Coronary artery (tissue), 2 donors: ENCODE data around the gene TBL1X.

Experiments
- DNase-seq: peaks from one replicate; pipeline ENCODE4 v3.0.0-alpha.2; 2017; ENCODE audit warnings: low spot score
- H3K27ac ChIP-seq, 2 donors: fragments of 200-600 bp; sonication (generic); one replicate each; pipeline ENCODE4 v1.5.1; 2016 to 2019
- H3K4me3 ChIP-seq: fragments of 200-600 bp; sonication (generic); 2 replicates; pipeline ENCODE4 v1.5.1; 2016; ENCODE audit warnings: mild to moderate bottlenecking, moderate library complexity
- TF ChIP-seq, protein P1 (sequence below): fragments of 200-600 bp; sonication (generic); IDR thresholded peaks from one replicate; pipeline ENCODE4 v1.5.1; 2019; ENCODE audit warnings: antibody characterized with exemption

The TBL1X gene

DNA sequence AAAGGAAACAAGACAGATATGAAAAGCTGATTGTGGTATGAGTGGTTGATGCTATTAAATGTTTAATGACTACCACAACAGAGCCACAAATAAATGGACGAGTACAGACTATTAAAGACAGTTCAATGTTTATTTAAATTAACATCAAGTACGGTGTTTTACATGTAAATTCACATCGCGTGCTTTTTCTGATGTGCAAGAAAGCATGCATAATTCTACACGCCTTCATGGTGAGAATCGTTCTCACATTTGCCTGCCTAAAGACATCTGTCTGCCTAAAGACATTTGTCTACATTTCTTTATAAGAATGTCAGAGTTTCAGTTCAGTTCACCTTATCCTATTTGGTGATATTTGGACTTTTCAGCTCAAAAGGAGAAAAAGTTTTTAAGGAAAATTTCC lies 308.1 kb downstream of the TBL1X start:
- no peak for DNase-seq
- Histone ChIP-seq H3K4me3 (no peak overlapping the region), H3K27ac (no peak overlapping the region)
- TF ChIP-seq, protein P1, sequence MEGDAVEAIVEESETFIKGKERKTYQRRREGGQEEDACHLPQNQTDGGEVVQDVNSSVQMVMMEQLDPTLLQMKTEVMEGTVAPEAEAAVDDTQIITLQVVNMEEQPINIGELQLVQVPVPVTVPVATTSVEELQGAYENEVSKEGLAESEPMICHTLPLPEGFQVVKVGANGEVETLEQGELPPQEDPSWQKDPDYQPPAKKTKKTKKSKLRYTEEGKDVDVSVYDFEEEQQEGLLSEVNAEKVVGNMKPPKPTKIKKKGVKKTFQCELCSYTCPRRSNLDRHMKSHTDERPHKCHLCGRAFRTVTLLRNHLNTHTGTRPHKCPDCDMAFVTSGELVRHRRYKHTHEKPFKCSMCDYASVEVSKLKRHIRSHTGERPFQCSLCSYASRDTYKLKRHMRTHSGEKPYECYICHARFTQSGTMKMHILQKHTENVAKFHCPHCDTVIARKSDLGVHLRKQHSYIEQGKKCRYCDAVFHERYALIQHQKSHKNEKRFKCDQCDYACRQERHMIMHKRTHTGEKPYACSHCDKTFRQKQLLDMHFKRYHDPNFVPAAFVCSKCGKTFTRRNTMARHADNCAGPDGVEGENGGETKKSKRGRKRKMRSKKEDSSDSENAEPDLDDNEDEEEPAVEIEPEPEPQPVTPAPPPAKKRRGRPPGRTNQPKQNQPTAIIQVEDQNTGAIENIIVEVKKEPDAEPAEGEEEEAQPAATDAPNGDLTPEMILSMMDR = no peak

DNA sequence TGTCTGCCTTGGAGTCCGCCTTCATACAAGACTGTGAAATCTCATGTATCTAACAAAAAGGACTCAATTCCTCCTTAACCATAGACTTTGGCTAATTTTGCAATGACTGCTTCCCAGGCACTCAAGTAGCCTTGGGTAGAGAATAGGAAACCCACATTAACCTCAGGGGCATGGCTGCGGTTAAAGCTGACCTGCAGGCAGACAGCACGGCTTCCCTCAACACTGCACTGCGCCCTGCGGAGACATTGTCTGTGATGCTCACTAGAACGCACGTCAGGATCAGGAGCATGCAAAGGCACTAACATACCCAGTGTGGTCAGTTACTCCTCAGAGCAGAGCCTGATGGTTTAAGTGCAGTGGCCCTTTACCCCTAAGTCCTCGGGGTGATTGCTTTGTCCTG lies 311.1 kb downstream of the TBL1X start:
- no peak overlapping the region for H3K4me3 ChIP-seq
- no peak overlapping the region for H3K27ac ChIP-seq
- TF ChIP-seq, protein P1 = no peak
- no peak for DNase-seq

DNA sequence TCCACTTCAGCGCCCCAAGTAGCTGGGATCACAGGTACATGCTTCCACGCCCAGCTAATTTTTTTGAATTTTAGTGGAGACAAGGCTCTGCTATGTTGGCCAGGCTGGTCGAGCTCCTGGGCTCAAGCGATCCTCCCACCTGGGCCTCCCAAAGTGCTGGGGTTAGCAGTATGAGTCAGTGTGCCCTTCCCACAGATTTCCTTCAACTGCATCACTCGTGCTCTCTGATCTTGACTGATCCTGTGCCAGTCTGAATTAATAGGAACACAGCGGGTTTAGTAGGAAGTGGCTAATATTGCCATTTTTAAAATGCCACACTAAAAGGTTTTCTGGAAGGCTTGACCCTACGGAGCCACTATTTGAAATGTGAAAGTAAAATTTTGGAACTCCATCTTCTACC lies 317.1 kb downstream of the TBL1X start:
- TF ChIP-seq, protein P1 = no peak
- no peak overlapping the region for H3K27ac ChIP-seq
- H3K4me3 ChIP-seq = no peak overlapping the region
- no peak for DNase-seq

DNA sequence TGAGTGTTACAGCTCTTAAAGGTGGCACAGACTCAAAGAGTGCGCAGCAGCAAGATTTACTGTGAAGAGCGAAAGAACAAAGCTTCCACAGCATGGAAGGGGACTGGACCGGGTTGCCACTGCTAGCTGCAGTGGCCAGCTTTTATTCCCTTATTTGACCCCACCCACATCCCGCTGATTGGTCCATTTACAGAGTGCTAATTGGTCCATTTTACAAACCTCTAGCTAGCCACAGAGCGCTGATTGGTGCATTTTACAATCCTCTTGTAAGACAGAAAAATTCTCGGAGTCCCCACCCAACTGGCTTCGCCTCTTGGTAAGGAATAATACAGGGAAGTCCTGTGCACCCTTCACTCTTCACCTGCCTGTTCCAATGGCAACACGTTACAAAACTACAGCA lies 319.5 kb downstream of the TBL1X start:
- DNase-seq = no peak
- Histone ChIP-seq H3K27ac (no peak overlapping the region), H3K4me3 (no peak overlapping the region)
- TF ChIP-seq, protein P1 = no peak

DNA sequence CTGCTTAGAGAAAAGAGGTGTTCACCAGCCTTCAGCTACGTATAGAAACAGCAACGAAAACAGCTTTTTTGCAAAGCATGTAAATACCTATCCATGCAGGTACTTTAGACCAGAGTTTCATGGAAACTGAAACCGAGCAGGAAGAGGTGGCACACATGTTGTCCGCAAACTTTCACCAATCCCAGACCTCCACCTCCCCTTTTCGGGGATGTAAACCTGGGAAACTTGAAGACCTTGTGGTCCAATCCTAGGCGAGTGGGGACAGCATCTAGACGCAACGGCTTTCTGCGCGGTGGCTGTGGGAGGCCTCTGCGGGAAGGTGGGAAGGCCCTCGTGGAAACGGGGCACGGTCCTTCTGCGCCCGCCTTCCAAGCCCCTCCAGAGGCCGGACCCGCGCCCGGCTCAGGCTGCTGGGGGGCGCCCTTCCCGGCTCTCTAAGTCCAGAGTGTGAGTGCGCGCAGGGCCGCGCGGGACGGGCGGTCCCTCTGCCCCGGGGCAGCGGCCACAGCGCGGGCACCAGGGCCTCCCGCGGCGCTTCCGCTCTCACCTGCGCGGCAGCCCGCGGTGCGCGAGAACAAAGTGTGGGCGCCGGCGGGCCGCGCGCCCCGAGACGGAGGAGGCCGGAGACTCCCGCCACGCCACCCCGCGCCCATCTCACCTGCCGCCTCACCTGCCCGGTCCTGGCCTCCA lies 320.5 kb downstream of the TBL1X start:
- TF ChIP-seq, protein P1 = no peak
- H3K27ac ChIP-seq = no peak overlapping the region
- no peak for DNase-seq
- H3K4me3 ChIP-seq = peak overlapping the region; percentile 52

DNA sequence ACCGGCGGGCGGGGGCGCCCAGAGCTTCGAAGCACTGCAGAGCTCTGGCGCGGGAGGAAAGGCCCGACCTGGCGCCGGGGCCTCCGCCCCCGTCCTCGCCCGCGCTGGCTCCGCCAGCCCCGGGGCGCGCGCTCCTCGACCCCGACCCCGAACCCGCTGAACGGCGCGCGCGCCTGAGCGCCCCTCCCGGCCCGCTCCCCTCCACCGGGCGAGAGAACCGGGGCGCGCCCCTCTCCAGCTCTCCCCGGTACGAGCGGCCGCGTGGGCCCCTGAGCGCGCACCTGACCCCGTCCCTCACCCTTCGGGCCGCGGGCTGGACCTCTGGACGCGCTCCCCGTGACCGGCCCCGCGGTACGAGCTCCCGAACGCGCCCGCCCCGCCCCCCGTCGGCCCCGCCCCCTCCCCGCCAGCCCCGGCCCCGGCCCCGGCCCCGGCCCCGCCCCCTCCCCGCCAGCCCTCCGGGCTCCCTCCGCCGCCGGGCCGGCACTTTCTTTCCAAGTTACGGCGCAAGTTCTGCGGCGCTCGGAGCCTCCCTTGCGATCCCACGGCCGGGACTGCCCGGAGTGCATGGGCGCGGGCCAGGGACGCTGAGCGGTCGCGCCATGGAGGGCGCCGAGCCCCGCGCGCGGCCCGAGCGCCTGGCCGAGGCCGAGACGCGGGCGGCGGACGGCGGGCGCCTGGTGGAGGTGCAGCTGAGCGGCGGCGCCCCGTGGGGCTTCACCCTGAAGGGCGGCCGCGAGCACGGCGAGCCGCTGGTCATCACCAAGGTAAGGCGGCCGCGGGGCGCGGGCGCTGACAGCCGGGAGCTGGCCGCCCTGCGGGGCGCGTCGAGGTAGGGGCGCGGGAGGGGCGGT lies 321.3 kb downstream of the TBL1X start, which contains the start of gene SHROOM2:
TSS of gene SHROOM2 (plus strand) at position 486 of the 854 bp plus-strand sequence. CDS start at position 603, 117 bp downstream.
- TF ChIP-seq, protein P1 = no peak
- Histone ChIP-seq H3K4me3 (peak within 1 kb of the TSS; percentile 52), H3K27ac (no peak within 1 kb of the TSS)
- no peak for DNase-seq
